CD8-positive, alpha-beta memory T cell (primary cell): ENCODE measurements around the gene PREP. TPM values are rescaled to one million over a fixed set of nuclear protein-coding genes. Genes with fewer than 3 reads are reported as not detected.
"Not testable (repeated sequence)": the region's sequence is repeated elsewhere in the genome, so short reads cannot be mapped to it uniquely, and the experiment has no call there.

Experiments used
- CTCF ChIA-PET: fragments of 350-600 bp; sonication (Branson Sonifier 250); formaldehyde crosslinking; loops from one replicate; lab custom pipeline; 2021; ENCODE audit warnings: antibody characterized with exemption; lab: Charles Lee
- POLR2A ChIA-PET: fragments of 350-600 bp; sonication (Branson Sonifier 250); formaldehyde crosslinking; loops from one replicate; lab custom pipeline; 2021; ENCODE audit warnings: antibody characterized with exemption; lab: Charles Lee
- DNase-seq, 5 donors: peaks; one replicate each; pipeline versions ENCODE4 v3.0.0 to v3.0.0-alpha.2; 2020 to 2022; ENCODE audit warnings: mixed read lengths in 1 of 5
- H3K27ac ChIP-seq: one replicate; pipeline ENCODE4 v1.7.0; 2013; ENCODE audit warnings: low read depth, mild to moderate bottlenecking, low read length, moderate library complexity
- H3K27me3 ChIP-seq: 2 replicates; pipeline ENCODE4 v1.7.0; 2013; ENCODE audit warnings: low read length, mild to moderate bottlenecking; ENCODE audit not compliant: insufficient read depth, poor library complexity, severe bottlenecking
- H3K36me3 ChIP-seq: 2 replicates; pipeline ENCODE4 v1.7.0; 2013; ENCODE audit warnings: mild to moderate bottlenecking, low read length, moderate library complexity; ENCODE audit not compliant: insufficient read depth
- H3K4me1 ChIP-seq: 2 replicates; pipeline ENCODE4 v1.7.0; 2013; ENCODE audit warnings: mild to moderate bottlenecking, low read length, moderate library complexity; ENCODE audit not compliant: insufficient read depth
- H3K4me3 ChIP-seq: 2 replicates; pipeline ENCODE4 v1.7.0; 2013; ENCODE audit warnings: mild to moderate bottlenecking, low read length
- H3K9me3 ChIP-seq: 2 replicates; pipeline ENCODE4 v1.7.0; 2013; ENCODE audit warnings: mild to moderate bottlenecking, low read length
- H3K27ac Mint-ChIP-seq, 8 donors: one replicate each; pipeline ENCODE4 v1.8.0; 2020 to 2021; ENCODE audit warnings: mixed read lengths in 8 of 8, mild to moderate bottlenecking in 6 of 8, inconsistent platforms in 3 of 8, moderate library complexity in 3 of 8
- H3K27me3 Mint-ChIP-seq, 2 donors: one replicate each; pipeline ENCODE4 v1.8.0; 2020 to 2021; ENCODE audit warnings: mixed read lengths in 2 of 2, mild to moderate bottlenecking in 1 of 2, moderate library complexity in 1 of 2
- H3K36me3 Mint-ChIP-seq, 3 donors: one replicate each; pipeline ENCODE4 v1.8.0; 2020 to 2021; ENCODE audit warnings: mixed read lengths in 3 of 3, inconsistent platforms in 1 of 3, mild to moderate bottlenecking in 1 of 3
- H3K4me1 Mint-ChIP-seq, 3 donors: one replicate each; pipeline ENCODE4 v1.8.0; 2020 to 2021; ENCODE audit warnings: mixed read lengths in 3 of 3, inconsistent platforms in 1 of 3, mild to moderate bottlenecking in 1 of 3
- H3K4me3 Mint-ChIP-seq, 7 donors: one replicate each; pipeline ENCODE4 v1.8.0; 2020 to 2021; ENCODE audit warnings: mixed read lengths in 7 of 7, mild to moderate bottlenecking in 6 of 7, moderate library complexity in 4 of 7, inconsistent platforms in 2 of 7
- H3K9me3 Mint-ChIP-seq, 5 donors: one replicate each; pipeline ENCODE4 v1.8.0; 2020 to 2022; ENCODE audit warnings: mixed read lengths in 5 of 5, mild to moderate bottlenecking in 3 of 5, moderate library complexity in 2 of 5, inconsistent platforms in 1 of 5
- polyA plus RNA-seq: library from polyadenylated mRNA; unstranded; fragments of 300-500 nt; fragmentation: Illumina TruSeq; gene quantifications from one replicate; pipeline ENCODE4 v1.2.3, GENCODE V29; 2021
- total RNA-seq, 2 experiments: library from RNA; stranded (reverse); gene quantifications; one replicate each; pipeline ENCODE4 v1.2.3, GENCODE V29; 2021

Gene PREP
- total and polyA plus RNA-seq, 3 experiments from 2014 or later, result 43.3 to 50.0 (median 49.9) TPM

DNA sequence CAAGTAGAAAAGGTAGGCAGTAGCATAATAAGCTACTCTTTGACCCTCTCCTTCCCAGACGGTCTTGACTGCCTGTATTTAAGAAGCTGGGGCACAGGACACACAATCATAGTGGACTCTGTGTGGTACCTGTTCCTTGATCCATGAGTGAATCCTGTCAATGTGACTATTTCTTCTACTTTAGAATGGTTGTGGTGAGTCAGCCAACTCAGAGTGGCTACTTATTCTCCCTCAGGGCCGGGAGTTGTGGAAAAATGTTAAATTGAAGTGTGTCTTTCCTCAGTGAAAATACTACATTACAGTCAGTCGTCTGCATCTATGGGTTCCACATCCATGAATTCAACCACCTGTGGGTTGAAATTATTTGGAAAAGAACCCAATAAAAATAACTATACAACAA is 30.8 kb upstream of the PREP start:
- DNase-seq, result no peak
- no peak overlapping the region for H3K27ac ChIP-seq
- POLR2A ChIA-PET, result no interaction called here
- no peak overlapping the region for H3K4me3 Mint-ChIP-seq
- H3K4me3 ChIP-seq, result no peak overlapping the region
- H3K27ac Mint-ChIP-seq, result no peak overlapping the region
- no peaks in the 10 kb centered on the region for H3K4me1 ChIP-seq
- no peaks in the 10 kb centered on the region for H3K9me3 Mint-ChIP-seq
- H3K9me3 ChIP-seq, result no peaks in the 10 kb centered on the region
- H3K4me1 Mint-ChIP-seq, result no peaks in the 10 kb centered on the region
- no peaks in the 10 kb centered on the region for H3K27me3 Mint-ChIP-seq
- no peaks in the 10 kb centered on the region for H3K27me3 ChIP-seq
- CTCF ChIA-PET, result interaction anchor here (0.8 to 2.6 kb wide), 3 partner anchors 20 to 51 kb away, joined by 3 to 19 read pairs (median 3); partner anchors contain the start of gene PREP
- H3K36me3 Mint-ChIP-seq, result peaks cover 0 to 2% (median 0%) of the 10 kb centered on the region in 3 donors
- H3K36me3 ChIP-seq, result no peaks in the 10 kb centered on the region

DNA sequence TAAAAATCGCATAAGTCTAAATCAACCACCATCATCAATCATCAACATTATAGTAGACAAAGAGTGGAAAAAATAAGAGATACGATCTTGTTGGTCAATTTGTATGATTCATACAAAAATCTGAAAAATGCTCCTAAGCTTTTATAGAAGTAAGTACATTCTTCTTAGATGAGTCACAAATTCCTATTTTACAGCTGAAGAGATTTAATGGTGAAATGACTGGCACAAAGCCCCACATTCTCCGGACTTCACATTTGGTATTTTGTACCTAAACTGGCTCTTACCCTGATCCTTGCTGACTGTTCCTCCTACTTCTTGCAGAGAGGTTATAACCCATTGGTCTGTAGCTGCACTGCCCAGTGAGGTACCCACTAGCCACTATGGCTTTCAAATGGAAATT is 29.9 kb upstream of the PREP start:
- ChIA-PET CTCF (interaction anchor here (0.8 to 2.6 kb wide), 5 partner anchors 20 to 791 kb away, joined by 3 to 25 read pairs (median 8); partner anchors contain the start of gene PREP), POLR2A (no interaction called here)
- Mint-ChIP-seq H3K36me3 (peaks cover 0 to 2% (median 0%) of the 10 kb centered on the region in 3 donors), H3K9me3 (no peaks in the 10 kb centered on the region), H3K27me3 (no peaks in the 10 kb centered on the region), H3K4me1 (no peaks in the 10 kb centered on the region), H3K27ac (no peak overlapping the region), H3K4me3 (no peak overlapping the region)
- Histone ChIP-seq H3K4me3 (no peak overlapping the region), H3K9me3 (no peaks in the 10 kb centered on the region), H3K4me1 (no peaks in the 10 kb centered on the region), H3K36me3 (no peaks in the 10 kb centered on the region), H3K27me3 (no peaks in the 10 kb centered on the region), H3K27ac (no peak overlapping the region)
- no peak for DNase-seq

DNA sequence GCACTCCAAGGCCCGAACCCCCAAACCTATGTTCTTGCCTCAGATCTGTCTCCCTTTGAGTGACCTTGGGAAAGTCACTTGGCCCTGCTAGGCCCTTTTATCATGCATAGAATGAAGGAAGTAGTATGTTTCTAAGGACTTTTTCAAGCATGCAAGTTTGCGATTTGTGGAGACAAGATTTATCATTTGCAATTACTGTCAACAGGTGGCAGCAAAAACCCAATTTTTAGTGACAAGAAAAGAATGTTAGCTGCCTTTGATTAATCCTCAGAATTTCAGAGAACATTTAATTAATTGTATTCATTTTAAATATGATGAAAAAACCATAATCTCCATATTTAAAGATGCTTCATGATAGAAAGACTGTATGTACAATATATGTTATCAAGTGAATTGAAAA is 28.3 kb upstream of the PREP start:
- Histone ChIP-seq H3K36me3 (no peaks in the 10 kb centered on the region), H3K9me3 (no peaks in the 10 kb centered on the region), H3K4me1 (no peaks in the 10 kb centered on the region), H3K27ac (no peak overlapping the region), H3K4me3 (no peak overlapping the region), H3K27me3 (no peaks in the 10 kb centered on the region)
- no peaks in the 10 kb centered on the region for H3K9me3 Mint-ChIP-seq
- H3K4me1 Mint-ChIP-seq, result no peaks in the 10 kb centered on the region
- no peaks in the 10 kb centered on the region for H3K27me3 Mint-ChIP-seq
- ChIA-PET POLR2A (interaction anchor here (0.7 kb wide), 1 partner anchor 760 kb away, joined by 6 read pairs; no protein-coding TSS in a partner anchor), CTCF (interaction anchor here (0.7 to 2.6 kb wide), 22 partner anchors 8 to 871 kb away, joined by 3 to 25 read pairs (median 4); partner anchors contain the start of genes PRDM1 and PREP)
- H3K27ac Mint-ChIP-seq, result peak overlapping the region in 1 of 8 donors; percentile 18
- no peak overlapping the region for H3K4me3 Mint-ChIP-seq
- no peaks in the 10 kb centered on the region for H3K36me3 Mint-ChIP-seq
- DNase-seq, result peak in 2 of 5 donors; percentile 36 to 40

DNA sequence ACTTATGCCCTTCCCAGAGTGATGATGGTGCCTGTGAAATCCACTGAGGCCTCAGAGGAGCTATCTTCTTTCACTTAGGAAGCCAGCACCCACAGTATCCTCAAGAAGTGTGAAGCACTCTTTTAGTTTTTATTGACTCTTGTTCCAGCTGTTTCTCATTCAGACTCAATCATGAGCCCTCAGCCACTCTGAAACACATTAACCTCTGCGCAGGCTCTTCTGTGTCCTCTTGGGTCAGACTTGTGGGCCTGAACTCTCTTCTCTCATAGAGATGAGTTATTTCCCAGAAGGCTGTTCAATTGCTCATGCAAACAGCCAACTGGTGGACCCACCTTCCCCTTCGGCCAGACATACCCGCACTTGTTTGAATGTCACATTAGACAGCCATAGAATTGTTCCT is 27.8 kb upstream of the PREP start:
- ChIA-PET CTCF (interaction anchor here (0.6 to 2.0 kb wide), 10 partner anchors 9 to 871 kb away, joined by 3 to 25 read pairs (median 4); no protein-coding TSS in a partner anchor), POLR2A (no interaction called here)
- no peaks in the 10 kb centered on the region for H3K4me1 Mint-ChIP-seq

DNA sequence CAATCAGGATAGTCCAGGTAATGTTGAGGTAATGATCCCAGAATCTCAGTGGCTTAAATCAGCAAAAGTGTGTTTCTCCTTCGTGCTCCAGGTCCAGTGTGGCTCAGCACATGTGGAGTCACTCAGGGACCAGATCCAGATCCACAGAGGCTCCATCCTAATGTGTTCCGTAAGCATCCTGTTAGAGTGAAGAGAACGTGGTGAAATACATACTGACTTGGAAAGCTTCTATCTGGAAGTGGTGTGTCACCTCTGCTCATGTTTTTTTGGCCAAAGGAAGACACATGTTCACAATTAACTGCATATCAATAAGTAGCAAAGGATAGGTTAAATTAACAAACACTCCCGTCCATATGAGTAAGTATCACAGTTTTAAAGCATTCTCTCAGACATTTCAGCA is 26.8 kb upstream of the PREP start:
- Mint-ChIP-seq H3K4me1 (no peaks in the 10 kb centered on the region), H3K4me3 (no peak overlapping the region), H3K36me3 (no peaks in the 10 kb centered on the region), H3K27me3 (no peaks in the 10 kb centered on the region), H3K9me3 (no peaks in the 10 kb centered on the region), H3K27ac (no peak overlapping the region)
- no peak for DNase-seq
- no peaks in the 10 kb centered on the region for H3K9me3 ChIP-seq
- H3K4me3 ChIP-seq, result no peak overlapping the region
- CTCF ChIA-PET, result no interaction called here
- POLR2A ChIA-PET, result no interaction called here
- no peak overlapping the region for H3K27ac ChIP-seq
- H3K4me1 ChIP-seq, result no peaks in the 10 kb centered on the region
- no peaks in the 10 kb centered on the region for H3K27me3 ChIP-seq
- no peaks in the 10 kb centered on the region for H3K36me3 ChIP-seq

More for the DNA sequence above, 27.8 kb upstream of the PREP start:
- H3K9me3 Mint-ChIP-seq, result no peaks in the 10 kb centered on the region
- H3K27ac ChIP-seq, result no peak overlapping the region
- no peak for DNase-seq
- no peaks in the 10 kb centered on the region for H3K27me3 Mint-ChIP-seq
- no peaks in the 10 kb centered on the region for H3K36me3 ChIP-seq
- no peaks in the 10 kb centered on the region for H3K36me3 Mint-ChIP-seq
- no peaks in the 10 kb centered on the region for H3K9me3 ChIP-seq
- no peaks in the 10 kb centered on the region for H3K4me1 ChIP-seq
- H3K4me3 ChIP-seq, result no peak overlapping the region
- H3K27ac Mint-ChIP-seq, result no peak overlapping the region
- H3K4me3 Mint-ChIP-seq, result no peak overlapping the region
- H3K27me3 ChIP-seq, result no peaks in the 10 kb centered on the region

DNA sequence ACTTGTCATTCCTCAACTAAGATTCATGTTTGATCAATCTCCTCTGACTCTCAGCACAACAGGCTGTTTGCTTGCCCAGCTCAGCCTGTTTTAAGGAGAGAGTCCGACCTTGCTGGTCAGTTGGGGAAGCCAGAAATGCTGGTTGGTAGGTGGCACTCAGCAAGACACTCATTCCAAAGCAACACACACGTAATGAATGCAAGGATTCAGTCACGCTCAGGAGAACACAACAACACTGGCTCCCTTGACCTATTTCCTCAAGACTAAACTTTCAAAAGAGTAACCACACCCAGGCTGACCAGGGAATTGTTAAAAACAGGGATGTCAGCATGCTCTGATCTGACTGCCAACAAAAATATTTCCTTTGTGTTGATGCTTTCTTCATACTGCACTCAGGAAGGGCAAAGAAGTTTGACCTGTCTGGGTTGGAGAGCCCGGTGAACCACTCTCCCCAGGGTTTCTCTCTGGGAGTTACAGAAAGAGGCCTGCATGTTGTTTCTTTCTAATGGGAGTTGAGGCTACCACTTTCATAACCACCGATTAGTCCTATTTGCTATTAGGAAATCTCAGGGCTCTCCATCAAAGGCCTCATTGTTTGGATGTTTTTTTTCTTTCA is 25.6 kb upstream of the PREP start:
- POLR2A ChIA-PET, result no interaction called here
- CTCF ChIA-PET, result no interaction called here
- H3K4me1 ChIP-seq, result no peaks in the 10 kb centered on the region

DNA sequence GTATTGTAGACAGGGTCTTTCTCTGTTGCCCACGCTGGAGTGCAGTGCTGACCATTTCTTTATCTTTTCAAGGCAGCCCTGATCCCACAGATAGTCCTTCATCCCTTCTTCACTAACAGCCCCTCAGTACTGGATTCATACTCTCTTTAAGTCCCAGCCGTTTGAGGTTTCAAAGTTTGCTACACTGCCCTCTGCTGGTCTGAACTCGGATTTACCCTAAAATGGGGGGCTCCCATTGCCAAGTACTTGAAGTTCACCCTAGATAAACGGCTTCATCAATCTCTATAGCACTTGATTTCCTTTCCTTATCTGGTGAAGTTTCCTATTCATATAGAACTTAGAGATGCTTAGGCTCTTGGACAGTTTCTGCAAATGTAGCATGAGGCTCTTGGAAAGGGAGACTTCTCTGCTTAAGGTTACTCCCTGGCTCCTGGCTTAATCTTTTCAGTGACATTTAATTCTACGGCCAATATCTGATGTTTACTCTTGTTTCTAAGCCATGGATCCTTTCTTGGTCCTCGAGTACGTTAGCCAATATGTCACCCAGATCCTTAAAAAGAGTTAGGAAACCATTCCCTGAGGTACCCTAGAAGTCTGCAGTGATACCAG is 21.4 kb upstream of the PREP start:
- Histone ChIP-seq H3K27me3 (no peaks in the 10 kb centered on the region), H3K27ac (no peak overlapping the region), H3K4me3 (no peak overlapping the region), H3K36me3 (no peaks in the 10 kb centered on the region), H3K9me3 (no peaks in the 10 kb centered on the region), H3K4me1 (no peaks in the 10 kb centered on the region)
- DNase-seq, result peak; percentile 40 to 73 (median 49)
- Mint-ChIP-seq H3K4me1 (peaks cover 0 to 6% (median 4%) of the 10 kb centered on the region in 3 donors), H3K27ac (peak overlapping the region in 1 of 8 donors; percentile 49), H3K4me3 (no peak overlapping the region), H3K27me3 (peaks cover 0 to under 1% of the 10 kb centered on the region in 2 donors), H3K36me3 (peaks cover 0 to 4% (median 0%) of the 10 kb centered on the region in 3 donors), H3K9me3 (peaks cover 0 to 2% (median under 1%) of the 10 kb centered on the region in 5 donors)
- CTCF ChIA-PET, result interaction anchor here (1.7 to 3.2 kb wide), 2 partner anchors 21 to 336 kb away, joined by 4 to 26 read pairs; partner anchors contain the start of gene PREP
- POLR2A ChIA-PET, result no interaction called here

More for the DNA sequence above, 25.6 kb upstream of the PREP start:
- no peaks in the 10 kb centered on the region for H3K9me3 ChIP-seq
- Mint-ChIP-seq H3K36me3 (no peaks in the 10 kb centered on the region), H3K9me3 (no peaks in the 10 kb centered on the region), H3K27ac (no peak overlapping the region), H3K27me3 (no peaks in the 10 kb centered on the region), H3K4me3 (no peak overlapping the region), H3K4me1 (peaks cover 0 to 6% (median 4%) of the 10 kb centered on the region in 3 donors)
- H3K27ac ChIP-seq, result no peak overlapping the region
- DNase-seq, result no peak
- no peaks in the 10 kb centered on the region for H3K27me3 ChIP-seq
- no peaks in the 10 kb centered on the region for H3K36me3 ChIP-seq
- H3K4me3 ChIP-seq, result no peak overlapping the region

DNA sequence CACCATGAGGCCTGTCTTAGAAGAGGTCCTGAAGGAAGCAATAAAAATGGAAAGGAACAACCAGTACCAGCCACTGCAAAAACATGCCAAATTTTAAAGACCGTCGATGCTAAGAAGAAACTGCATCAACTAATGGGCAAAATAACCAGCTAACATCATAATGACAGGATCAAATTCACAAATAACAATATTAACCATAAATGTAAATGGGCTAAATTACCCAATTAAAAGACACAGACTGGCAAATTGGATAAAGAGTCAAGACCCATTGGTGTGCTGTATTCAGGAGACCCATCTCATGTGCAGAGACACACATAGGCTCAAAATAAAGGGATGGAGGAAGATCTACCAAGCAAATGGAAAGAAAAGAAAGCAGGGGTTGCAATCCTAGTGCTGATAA is 14.1 kb upstream of the PREP start:
- H3K36me3 ChIP-seq, H3K4me3 Mint-ChIP-seq, H3K27me3 ChIP-seq, H3K4me1 ChIP-seq, H3K9me3 ChIP-seq, H3K27ac ChIP-seq, POLR2A ChIA-PET, DNase-seq, H3K4me1 Mint-ChIP-seq, H3K4me3 ChIP-seq: not testable (repeated sequence)
- Mint-ChIP-seq H3K9me3 (peaks cover 24 to 40% (median 27%) of the 10 kb centered on the region in 5 donors), H3K36me3 (peaks cover 0 to 48% (median 10%) of the 10 kb centered on the region in 3 donors), H3K27me3 (peaks cover 21 to 37% of the 10 kb centered on the region in 2 donors), H3K27ac (peak overlapping the region in 1 of 8 donors; percentile 7)
- CTCF ChIA-PET, result interaction anchor here (1.3 kb wide), 1 partner anchor 14 kb away, joined by 3 read pairs; the partner anchor contains the start of gene PREP
